Astrocyte (in vitro differentiated cells and primary cell): ENCODE results near the gene WDR37.

ENCODE experiments used
- EZH2 ChIP-seq: IDR thresholded peaks from 2 replicates; pipeline ENCODE4 v1.6.1; 2012; ENCODE audit warnings: mild to moderate bottlenecking, low read length, inconsistent platforms; ENCODE audit not compliant: insufficient read depth
- TF ChIP-seq, protein P1 (sequence below): IDR thresholded peaks from 2 replicates; pipeline ENCODE4 v1.5.1; 2011; ENCODE audit warnings: low read depth, mild to moderate bottlenecking, inconsistent platforms, low read length, moderate library complexity; ENCODE audit not compliant: insufficient read depth

DNA sequence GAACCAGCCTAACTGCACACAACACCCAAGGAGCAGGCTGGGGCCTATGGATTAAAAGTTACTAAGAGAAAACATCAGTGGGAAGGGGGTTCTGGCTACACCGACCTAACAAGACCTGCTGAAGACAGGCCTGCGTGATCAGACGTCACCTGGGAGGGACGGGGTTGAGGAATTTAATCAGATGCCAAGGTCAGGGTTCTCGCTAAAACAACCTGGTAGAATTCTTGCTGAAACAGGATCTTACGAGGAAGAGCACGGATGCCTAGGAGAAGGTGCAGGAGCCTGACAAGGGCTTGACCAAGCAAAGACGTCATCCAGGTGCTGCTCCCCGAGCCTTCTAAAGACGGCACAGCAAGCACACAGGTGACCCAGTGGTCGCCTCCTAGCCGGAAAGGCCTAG, 32.1 kb upstream of the WDR37 start:
- TF ChIP-seq, protein P1, sequence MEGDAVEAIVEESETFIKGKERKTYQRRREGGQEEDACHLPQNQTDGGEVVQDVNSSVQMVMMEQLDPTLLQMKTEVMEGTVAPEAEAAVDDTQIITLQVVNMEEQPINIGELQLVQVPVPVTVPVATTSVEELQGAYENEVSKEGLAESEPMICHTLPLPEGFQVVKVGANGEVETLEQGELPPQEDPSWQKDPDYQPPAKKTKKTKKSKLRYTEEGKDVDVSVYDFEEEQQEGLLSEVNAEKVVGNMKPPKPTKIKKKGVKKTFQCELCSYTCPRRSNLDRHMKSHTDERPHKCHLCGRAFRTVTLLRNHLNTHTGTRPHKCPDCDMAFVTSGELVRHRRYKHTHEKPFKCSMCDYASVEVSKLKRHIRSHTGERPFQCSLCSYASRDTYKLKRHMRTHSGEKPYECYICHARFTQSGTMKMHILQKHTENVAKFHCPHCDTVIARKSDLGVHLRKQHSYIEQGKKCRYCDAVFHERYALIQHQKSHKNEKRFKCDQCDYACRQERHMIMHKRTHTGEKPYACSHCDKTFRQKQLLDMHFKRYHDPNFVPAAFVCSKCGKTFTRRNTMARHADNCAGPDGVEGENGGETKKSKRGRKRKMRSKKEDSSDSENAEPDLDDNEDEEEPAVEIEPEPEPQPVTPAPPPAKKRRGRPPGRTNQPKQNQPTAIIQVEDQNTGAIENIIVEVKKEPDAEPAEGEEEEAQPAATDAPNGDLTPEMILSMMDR, result no peak
- TF ChIP-seq EZH2, result no peak
